Measurements from ENCODE around the gene TCN2.
"Not testable (repeated sequence)": the region's sequence is repeated elsewhere in the genome, so short reads cannot be mapped to it uniquely, and the experiment has no call there.

Gene TCN2

DNA sequence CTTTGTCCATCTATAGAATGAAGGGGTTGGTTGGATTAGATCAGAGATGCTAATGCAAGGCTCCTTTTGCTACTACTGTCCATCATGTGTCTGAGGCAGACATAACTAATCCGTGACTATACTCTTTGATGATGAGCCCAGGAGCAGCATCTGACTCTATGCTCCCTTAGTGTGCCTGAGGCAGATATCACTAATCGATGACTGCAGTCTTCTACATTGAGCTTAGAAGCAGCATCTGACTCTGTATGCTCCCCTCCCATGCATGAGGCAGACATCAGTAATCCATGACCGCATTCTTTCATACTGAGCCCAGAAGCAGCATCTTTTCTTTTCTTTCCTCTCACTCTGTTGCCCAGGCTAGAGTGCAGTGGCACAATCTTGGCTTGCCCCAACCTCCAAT is 4.2 kb downstream of the TCN2 start:
- H3K4me3 ChIP-seq (ENCODE audit: low read length): no peak overlapping the region
- DNase-seq (ENCODE audit: low read depth): no peak
- TF ChIP-seq CTCF (conservative IDR thresholded peaks at IDR 0.05; ENCODE audit: low read length): no peak

DNA sequence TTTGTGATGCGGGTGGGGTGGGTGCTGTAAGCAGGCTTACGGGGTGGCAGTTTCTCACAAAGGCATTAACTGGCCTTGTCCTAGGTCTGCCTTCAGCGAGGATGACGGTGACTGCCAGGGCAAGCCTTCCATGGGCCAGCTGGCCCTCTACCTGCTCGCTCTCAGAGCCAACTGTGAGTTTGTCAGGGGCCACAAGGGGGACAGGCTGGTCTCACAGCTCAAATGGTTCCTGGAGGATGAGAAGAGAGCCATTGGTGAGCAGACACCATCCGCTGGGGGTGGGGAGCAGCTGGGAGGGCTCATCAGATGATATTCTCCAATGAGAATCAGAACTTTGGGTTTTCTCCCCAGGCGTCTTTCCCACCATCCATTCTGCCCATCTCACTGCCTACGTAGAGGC is 5.8 kb downstream of the TCN2 start:
- no peak overlapping the region for H3K4me3 ChIP-seq (ENCODE audit: low read length)
- no peak for DNase-seq (ENCODE audit: low read depth)
- TF ChIP-seq CTCF (conservative IDR thresholded peaks at IDR 0.05; ENCODE audit: low read length): no peak

GRCh38 chr22:30614268-30614667 is 7.3 kb downstream of the TCN2 start:
- H3K4me3 ChIP-seq (ENCODE audit: low read length): no peak overlapping the region
- TF ChIP-seq CTCF (conservative IDR thresholded peaks at IDR 0.05; ENCODE audit: low read length): no peak
- no peak for DNase-seq (ENCODE audit: low read depth)

- no peak for TF ChIP-seq CTCF (conservative IDR thresholded peaks at IDR 0.05; ENCODE audit: low read length)
- no peak for DNase-seq (ENCODE audit: low read depth)
- H3K4me3 ChIP-seq (ENCODE audit: low read length): no peak overlapping the region
These were observed 7.9 kb downstream of the TCN2 start for GRCh38 chr22:30614879-30615278.

- no peak for DNase-seq (ENCODE audit: low read depth)
- H3K4me3 ChIP-seq (ENCODE audit: low read length): no peak overlapping the region
- no peak for TF ChIP-seq CTCF (conservative IDR thresholded peaks at IDR 0.05; ENCODE audit: low read length)
These were observed 8.6 kb downstream of the TCN2 start for GRCh38 chr22:30615543-30615954.

GRCh38 chr22:30617819-30618218 is 10.8 kb downstream of the TCN2 start:
- TF ChIP-seq CTCF (conservative IDR thresholded peaks at IDR 0.05; ENCODE audit: low read length): no peak
- no peak overlapping the region for H3K4me3 ChIP-seq (ENCODE audit: low read length)
- DNase-seq (ENCODE audit: low read depth): no peak

GRCh38 chr22:30619909-30620308 is 12.9 kb downstream of the TCN2 start:
- DNase-seq (ENCODE audit: low read depth); H3K4me3 ChIP-seq (ENCODE audit: low read length): not testable (repeated sequence)

DNA sequence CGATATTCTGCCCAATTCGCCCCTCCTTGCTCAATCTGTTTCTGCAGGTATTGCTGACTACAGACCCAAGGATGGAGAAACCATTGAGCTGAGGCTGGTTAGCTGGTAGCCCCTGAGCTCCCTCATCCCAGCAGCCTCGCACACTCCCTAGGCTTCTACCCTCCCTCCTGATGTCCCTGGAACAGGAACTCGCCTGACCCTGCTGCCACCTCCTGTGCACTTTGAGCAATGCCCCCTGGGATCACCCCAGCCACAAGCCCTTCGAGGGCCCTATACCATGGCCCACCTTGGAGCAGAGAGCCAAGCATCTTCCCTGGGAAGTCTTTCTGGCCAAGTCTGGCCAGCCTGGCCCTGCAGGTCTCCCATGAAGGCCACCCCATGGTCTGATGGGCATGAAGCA is 19.4 kb downstream of the TCN2 start:
- DNase-seq (ENCODE audit: low read depth): no peak
- no peak overlapping the region for H3K4me3 ChIP-seq (ENCODE audit: low read length)
- TF ChIP-seq CTCF (conservative IDR thresholded peaks at IDR 0.05; ENCODE audit: low read length): no peak
